Fibroblast of peridontal ligament (primary cell): ENCODE results near the gene GMPPB.
A peak's percentile ranks its signal among the peaks of the same experiment; 100 is the strongest.
"Not testable (repeated sequence)": the region's sequence is repeated elsewhere in the genome, so short reads cannot be mapped to it uniquely, and the experiment has no call there.

Experiments
- DNase-seq: peaks from one replicate; pipeline ENCODE4 v3.0.0-alpha.2; 2010; ENCODE audit errors: extremely low read depth

GMPPB gene

DNA sequence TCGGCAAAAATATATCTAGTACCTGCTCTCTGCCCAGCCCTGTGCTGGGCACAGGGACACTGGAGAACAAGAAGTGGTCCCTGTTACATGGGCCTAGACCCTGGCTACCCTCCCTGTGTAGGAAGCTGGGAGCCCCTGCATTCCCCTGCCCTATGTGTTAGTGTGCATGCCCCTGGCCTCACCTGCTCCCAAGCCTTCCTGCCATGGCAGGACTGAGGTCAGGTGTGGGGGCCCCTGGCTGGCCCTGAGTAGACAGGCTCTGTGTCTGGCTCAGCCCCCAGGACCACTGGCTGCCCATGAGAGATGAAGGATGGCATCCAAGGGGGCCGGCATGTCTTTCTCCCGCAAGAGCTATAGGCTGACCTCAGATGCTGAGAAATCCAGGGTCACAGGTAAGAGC is 32.9 kb downstream of the GMPPB start:
- not testable (repeated sequence) for DNase-seq

DNA sequence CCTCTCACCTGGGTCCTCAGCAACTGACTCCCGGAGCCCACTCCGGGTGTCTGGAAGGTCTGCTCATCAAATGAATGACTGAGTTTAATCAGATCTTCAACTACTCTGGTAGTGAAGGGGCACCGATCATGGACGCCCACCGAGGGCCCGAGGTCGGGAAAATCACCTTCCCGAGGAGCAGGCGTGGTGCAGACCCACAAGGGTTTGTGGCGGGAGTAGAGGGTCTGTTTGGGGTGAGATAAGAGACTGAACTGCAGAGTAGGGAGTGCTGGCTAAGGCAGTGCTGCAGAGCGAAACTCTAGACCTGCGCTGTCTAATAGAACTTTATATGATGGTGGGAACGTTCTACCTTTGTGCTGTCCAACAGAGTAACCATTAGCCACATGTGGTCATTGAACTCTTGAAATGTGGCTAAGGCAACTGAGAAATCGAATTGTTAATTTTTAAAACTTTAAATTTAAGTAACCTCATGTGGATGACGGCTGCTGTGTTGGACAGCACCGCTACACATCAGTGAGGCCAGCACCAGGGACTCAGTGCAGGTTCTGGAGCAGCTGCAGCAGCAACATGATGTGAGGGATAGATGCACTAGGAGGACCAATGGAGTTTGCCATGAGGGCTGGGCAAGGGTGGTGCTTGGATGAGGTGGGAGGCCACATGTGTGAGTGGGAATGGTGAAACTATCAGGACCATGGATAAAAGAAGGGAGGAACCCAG is 33.7 kb downstream of the GMPPB start:
- DNase-seq: not testable (repeated sequence)

DNA sequence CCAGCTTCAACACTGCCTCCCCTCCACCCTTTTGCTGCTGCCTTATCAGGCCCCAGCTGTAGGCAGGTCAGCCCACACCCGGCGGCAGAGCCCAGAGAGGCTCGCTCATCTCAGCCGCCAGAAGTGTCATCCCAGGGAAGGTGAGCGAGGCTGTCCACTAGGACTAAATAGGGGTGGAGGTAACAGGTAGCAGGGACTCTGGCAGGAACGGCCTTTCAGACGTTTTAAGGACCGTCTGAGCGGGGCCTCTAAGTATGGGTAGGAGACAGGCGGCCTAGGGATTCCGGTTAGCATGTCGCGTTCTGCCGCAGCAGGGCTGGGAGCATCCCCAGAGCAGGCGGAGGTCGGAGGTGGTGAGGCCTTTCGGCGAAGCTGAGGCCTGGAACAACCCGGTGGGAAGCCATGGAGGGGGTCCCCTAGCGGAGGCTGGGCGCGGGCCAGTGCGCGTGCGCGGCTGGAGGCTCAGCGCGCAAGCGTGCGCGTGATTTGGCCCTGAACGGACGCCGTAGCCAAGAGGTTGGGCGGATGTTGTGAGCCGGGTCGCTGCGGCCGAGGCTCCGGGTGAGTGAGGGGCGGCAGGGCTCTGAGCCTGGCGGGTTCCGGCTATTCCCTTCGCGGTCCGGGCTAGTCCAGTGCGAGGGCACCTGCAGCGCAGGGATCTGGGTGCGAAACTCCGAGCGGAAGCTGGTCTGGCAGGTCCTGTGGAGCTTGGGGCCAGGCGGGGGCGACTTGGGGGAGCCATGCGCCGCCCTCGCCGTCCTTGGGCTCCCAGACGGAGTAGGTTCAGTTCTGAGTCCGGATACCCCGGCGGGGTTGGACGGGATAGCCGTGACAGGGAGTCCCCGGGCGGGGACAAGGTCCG is 34.5 kb downstream of the GMPPB start, which contains the start of the genes MST1 and RNF123:
MST1 (minus strand) TSS at position 429 of the 862 bp plus-strand sequence. CDS start 783 bp downstream, outside the sequence.
RNF123 (plus strand) TSS at position 512 of the 862 bp plus-strand sequence. CDS start 1,609 bp downstream, outside the sequence.
- peak; percentile 88 for DNase-seq

DNA sequence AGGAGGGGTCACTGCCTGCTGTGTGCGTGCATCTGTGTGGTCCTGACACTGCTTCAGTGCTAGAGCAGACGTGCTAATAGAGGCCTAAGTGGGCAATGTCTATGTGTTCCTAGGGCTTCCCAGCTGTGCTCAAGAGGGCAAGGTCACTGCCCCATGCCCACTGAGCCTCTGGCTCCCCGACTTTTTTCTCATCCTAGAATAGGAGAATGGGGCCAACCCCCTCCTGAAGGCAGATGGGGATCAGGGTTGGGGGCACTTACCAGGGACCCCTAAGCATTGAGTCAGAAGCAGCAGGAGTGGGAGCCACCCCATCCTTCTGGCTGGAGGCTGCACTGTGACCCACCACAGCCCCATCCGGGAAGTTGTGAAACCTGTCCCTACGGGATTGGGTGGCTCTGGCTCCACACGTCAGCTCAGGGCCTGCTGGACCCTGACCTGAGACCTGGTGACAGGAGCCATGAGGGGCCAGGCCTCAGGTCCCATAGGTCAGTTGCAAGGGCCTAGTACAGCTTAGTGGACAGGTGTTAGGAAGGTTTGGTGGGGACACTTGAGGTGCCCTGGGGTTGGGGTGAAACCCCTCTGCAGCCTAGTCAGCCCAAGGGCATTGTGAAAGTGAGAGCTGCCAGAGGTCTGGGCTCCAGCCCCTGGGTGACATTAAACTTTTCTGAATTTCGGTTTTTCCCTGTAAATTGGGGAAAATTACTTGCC is 35.3 kb downstream of the GMPPB start:
- not testable (repeated sequence) for DNase-seq

DNA sequence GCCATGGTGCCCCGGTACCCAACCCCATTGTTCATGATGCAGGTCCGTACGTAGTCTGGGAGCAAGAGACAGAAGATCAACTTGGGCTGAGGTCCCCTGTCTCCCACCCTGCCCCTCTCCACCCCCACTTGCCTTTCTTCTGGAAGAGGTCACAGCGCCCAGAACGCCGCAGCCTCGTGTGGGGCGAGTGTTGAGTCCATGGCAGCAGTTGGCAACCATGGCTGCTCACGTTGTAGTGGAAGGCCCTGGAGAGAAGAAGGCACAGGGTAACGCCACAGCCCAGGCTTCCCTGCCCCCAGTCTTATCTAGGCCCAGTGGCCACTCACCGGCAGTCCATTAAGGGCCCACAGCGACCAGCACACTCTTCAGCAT is 36.3 kb downstream of the GMPPB start:
- DNase-seq: not testable (repeated sequence)

DNA sequence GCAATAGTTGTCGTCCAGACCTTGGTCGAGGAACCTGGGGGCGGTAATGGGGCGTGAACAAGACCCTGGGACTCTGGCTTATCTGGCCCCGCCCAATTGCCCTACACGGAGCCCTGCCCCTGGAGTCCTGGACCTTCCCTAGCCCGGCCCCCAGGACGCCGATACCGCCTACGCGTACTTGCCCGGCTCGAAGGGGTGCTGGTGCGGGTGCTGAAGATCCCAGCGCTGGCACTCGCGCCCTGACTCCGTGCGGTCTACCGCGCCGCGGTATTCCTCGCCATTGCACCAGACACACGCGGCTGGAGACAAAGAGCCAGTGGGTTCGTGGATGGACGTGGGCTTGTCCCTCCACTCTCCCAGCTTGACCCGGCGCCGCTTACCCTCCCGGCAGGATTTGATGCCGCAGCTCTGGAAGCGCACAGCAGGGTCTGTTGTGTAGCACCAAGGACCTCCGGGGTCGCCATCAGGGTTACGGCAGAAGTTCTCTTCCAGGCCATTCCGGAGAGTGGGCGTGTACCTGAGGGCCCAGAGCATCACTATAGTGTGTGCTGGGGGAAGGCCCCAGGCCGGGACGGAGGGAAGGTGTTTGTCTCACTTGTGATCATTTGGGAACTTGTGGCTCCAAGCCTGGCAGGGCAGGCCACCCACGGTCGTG is 36.9 kb downstream of the GMPPB start:
- DNase-seq: peak; percentile 21

DNA sequence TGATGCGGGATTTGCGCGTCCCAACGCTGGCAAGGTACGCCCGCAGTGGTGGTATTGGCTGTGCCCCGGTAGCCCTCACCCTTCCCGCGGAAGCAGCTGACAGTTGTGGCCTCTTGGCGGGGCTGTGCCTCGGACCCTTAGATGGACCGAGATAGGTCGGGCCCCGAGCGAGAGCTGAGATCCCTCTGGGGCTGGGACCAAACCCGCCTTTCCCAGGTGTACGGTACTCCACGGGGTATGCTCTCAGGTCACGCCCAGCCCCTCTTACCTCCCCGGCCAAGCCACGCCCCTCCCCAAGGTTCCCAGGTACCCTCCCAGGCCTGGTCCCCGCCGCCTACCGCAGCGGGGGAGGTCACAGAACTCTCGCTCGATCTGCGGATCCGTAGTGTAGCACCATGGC is 37.4 kb downstream of the GMPPB start:
- not testable (repeated sequence) for DNase-seq

DNA sequence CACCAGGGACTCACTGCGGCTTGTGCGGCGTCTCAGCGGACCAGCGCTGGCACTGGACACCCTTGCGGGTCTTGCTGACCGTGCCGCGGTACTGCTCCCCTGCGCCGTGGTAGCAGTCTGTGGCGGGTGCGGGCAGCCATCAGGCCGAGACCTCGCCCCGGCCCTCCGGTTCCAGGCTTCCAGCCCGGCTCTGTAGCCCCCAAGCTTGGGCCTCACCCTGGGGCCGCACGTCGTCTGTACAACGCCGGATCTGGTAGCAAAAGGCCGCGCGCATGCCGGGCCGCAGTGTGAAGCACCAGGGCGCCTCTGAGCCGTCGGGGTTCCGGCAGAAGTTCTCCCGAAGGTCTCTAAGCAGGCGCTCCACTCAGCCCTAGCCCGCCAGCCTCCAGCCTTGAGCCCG is 37.9 kb downstream of the GMPPB start:
- not testable (repeated sequence) for DNase-seq

DNA sequence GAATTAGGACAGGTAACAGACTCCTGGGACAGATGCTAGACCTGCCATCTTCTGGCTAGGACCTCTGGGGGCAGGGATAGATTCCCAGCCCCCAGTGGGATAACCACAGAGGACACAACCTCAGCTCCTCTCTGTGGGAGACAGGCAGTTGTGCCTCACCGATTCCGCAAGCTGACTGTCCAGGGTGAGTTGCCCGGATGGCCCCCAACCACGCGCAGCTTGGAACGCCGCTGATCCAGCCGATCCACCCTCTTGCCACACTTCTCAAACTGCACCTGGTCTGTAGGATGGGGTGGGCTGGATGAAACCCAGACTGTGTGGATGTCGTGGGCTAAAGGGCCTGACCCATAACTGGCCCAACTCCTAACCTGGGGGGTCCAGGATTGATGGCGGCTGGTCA is 38.6 kb downstream of the GMPPB start:
- DNase-seq: not testable (repeated sequence)

DNA sequence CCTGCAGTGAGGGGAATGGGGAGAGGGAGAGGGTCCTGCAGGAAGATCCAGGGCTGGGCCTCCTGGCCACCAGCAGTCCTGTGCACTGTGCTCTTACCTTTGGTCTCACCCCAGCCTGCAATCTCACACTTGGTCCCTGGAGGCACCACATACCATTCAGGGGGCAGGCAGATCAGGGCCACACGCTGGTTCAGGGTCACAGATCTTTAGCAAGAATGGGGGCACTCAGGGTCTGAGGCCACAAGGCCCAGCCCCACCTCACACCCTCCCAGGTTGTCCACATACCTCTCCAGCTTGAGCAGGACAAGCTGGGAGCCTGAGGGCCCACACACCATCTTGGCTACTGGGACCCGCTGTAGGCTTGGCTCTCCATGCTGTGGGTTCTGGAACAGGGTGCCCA is 39.3 kb downstream of the GMPPB start:
- DNase-seq: not testable (repeated sequence)

DNA sequence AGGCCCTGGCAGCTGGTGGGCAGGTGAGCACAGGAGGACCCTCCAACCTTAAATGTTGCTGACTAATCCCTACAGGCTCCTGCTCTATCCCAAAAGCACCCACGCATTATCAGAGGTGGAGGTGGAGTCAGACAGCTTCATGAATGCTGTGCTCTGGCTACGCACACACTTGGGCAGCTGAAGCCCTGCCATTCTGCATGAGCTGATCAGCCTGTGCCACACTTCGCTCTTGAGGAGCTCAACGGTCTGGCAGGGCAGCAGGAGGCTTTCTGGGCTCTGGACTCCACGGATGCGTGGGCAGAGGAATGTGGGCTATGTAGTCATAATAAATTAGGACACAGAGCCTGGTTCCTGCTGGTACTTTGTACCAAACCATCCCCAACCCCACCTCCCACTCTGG is 40.6 kb downstream of the GMPPB start:
- no peak for DNase-seq

DNA sequence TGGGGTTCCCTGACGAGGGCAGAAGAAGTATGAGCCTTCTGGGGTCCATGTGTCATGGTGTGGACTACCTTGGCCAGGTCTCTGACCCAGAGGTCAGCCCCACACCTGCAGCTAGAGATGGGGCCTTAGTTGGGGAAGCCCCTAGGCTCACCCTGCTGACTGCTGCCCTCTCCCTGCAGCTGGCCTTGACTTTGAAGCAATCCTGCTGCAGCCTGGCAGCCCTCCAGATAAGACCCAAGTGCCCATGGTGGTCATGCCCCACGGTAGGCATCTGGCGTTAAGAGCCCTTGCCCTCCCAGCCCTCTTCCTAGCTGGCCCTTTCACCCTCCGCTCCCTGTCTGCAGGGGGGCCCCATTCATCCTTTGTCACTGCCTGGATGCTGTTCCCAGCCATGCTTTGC is 42.2 kb downstream of the GMPPB start:
- no peak for DNase-seq

DNA sequence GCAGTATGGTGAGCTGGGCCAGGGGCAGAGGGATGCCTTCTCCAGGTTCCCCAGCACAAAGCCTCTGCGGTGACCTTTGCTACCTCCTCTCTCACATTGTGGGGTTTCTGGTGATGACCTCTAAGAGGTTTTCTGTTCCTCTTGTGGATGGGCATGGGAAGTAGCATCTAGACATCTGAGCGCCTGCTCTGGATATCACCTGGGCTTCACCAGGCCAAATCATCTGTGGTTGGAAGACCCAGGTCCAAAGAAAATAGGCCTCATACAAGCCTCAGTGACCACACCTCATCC is 42.6 kb downstream of the GMPPB start:
- no peak for DNase-seq

DNA sequence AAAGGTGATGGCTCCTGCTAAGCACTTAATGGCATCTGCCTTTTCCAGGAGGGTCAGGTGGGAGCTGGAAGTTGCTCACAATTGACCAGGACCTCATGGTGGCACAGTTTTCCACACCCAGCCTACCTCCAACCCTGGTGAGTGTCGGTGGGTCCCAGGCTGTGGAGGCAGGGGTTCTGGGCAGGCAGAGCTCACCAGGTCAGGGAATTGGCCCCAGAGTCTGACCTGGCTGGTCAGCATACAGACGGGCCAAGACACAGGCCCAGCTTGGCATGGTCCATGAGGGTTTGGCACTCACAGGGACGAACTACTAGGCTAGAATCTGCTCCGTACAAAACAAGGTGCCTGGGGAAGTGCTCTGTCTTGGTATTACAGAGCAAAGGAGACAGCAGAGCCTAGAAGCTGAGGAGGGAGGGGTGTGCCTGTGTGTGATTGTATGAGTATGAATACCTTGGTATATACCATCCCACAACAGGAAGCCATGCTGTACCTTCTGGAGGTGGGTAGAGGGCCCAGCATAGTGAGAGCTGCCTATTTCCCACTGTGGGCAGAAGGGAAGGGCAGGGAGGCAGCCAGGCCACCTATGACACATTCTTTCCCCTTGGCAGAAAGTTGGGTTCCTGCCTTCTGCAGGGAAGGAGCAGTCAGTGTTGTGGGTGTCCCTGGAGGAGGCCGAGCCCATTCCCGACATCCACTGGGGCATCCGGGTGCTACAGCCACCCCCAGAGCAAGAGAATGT is 43.1 kb downstream of the GMPPB start:
- DNase-seq: no peak

DNA sequence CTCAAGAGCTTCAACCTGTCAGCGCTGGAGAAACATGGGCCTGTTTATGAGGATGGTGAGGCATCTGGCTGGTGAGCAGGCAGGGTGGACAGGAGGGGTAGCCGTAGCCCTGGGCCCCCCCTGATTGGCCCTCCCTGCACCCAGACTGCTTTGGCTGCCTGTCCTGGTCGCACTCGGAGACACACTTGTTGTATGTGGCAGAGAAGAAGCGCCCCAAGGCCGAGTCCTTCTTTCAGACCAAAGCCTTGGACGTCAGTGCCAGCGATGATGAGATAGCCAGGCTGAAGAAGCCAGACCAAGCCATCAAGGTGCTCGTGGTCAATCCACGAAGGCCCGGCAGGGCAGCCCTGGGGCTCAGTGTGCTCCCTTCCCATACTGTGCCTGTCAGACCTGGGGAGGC is 47.8 kb downstream of the GMPPB start:
- no peak for DNase-seq

DNA sequence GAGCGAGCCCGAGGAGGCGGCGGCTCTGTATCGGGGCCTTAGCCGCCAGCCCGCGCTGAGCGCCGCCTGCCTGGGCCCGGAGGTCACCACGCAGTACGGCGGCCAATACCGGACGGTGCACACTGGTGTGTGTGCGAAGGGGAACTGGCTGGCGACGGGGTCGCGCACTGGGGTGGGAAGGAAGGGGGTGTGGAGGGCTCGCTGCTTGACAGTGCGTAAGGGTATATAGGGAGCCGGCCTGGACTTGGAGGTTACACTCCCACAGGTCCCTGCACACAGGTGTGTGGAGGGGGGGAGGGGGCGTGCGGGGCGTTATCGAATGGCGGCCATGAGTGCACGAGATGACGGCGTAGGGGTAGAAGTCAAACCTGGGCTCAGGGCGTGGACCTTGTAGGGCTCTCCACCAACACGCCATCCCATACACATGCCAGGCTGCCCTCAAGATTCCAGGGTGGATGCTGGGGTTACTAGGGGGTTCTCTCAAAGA is 49.2 kb downstream of the GMPPB start:
- DNase-seq: no peak

DNA sequence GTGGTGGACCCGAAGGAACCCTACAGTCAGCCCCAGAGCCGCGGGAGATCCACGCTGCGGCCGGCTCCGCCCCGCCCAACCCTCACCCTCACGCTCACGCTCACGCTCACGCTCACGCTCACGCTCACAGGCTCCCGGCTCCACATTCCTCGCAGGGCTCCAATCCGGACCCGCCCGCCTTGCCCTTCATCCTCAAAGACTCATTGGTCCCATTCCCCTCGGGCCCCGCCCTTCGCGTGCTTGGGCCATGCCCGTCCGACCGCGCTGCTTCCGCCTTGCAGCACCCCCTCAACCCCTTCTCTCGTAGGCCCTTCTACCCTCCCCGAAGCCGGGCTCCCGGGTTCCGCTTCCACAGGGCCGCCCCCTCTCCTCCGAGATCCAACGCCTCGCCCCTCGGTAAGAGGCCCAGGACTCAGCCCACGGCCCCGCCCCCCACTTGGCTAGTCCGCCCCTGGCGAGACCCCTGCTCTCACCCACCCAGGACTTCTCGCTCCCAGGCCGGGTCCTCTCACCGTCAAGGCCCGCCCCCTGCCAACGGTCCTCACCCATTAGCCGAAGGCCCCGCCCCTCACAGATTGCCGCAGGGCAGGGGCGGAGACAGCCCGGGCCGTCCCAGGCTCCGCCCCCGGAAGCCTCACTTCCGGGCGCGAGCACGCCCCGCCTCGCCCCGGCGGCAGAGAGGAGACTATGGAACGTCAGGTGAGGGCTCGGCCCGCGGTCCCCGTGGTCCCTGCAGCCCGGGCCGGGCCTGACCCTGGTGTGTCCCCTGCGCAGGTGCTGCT is 49.8 kb downstream of the GMPPB start, which contains the start of gene APEH:
APEH (plus strand) TSS at position 637 of the 782 bp plus-strand sequence; CDS start at position 688, 51 bp downstream.
- peak; percentile 94 for DNase-seq

DNA sequence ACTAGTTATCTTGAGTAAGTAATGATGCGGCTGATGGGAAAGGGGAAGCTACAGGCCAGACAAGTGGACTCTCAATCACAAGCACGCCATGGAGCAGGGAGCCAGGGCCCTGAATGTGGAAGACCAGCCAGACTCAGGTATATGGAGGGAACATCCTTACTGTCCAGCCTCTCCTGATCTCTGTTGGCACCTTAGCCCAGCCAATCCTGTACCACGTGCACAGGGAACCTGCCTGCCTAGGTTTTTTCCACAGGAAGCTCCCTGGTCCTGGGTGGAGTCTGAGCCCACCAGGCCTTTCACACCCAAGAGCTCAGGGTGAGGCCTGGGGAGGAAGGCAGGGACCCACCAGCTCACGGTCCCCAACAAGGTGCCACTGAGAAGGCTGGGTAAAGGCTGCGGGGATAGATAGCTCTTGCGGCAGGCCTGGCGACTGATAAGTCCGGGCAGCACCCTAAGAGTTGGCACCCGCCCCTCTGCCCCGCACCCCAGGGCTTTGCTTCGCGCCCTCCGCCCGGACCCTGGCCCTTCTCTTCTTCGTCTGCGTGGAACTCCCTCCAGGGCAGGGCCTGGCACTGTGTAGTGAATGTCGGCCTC is 50.5 kb downstream of the GMPPB start:
- DNase-seq: no peak
